Liver (tissue), 9 donors: ENCODE measurements around the gene CSPG5. TPM values are rescaled to one million over a fixed set of nuclear protein-coding genes. Genes with fewer than 3 reads are reported as not detected.
A peak's percentile ranks its signal among the peaks of the same experiment; 100 is the strongest.

Experiments
- DNase-seq: peaks from one replicate; pipeline ENCODE4 v3.0.0-alpha.2; 2017; ENCODE audit warnings: low spot score
- H3K27ac ChIP-seq, 2 donors: one replicate each; pipeline ENCODE4 v1.7.0; 2013; ENCODE audit warnings: inconsistent platforms in 2 of 2, low read length in 2 of 2, control low read depth in 1 of 2, low read depth in 1 of 2, mild to moderate bottlenecking in 1 of 2
- H3K27me3 ChIP-seq, 4 donors: one replicate each; pipeline versions ENCODE4 v1.6.1 to v1.7.0; 2013; ENCODE audit warnings: low read length in 3 of 4, inconsistent platforms in 1 of 4, mild to moderate bottlenecking in 1 of 4, moderate library complexity in 1 of 4; ENCODE audit not compliant: control insufficient read depth in 4 of 4, insufficient read depth in 4 of 4
- H3K36me3 ChIP-seq, 4 donors: one replicate each; pipeline versions ENCODE4 v1.6.1 to v1.7.0; 2013; ENCODE audit warnings: low read length in 3 of 4, mild to moderate bottlenecking in 3 of 4, low read depth in 1 of 4, moderate library complexity in 1 of 4; ENCODE audit not compliant: control insufficient read depth in 4 of 4, insufficient read depth in 3 of 4
- H3K4me1 ChIP-seq, 4 donors: one replicate each; pipeline versions ENCODE4 v1.6.1 to v1.7.0; 2013; ENCODE audit warnings: low read length in 3 of 4, mild to moderate bottlenecking in 3 of 4, moderate library complexity in 1 of 4; ENCODE audit not compliant: control insufficient read depth in 4 of 4, insufficient read depth in 4 of 4
- H3K4me3 ChIP-seq, 3 donors: one replicate each; pipeline versions ENCODE4 v1.6.1 to v1.7.0; 2013; ENCODE audit warnings: low read length in 3 of 3, control low read depth in 1 of 3, low read depth in 1 of 3, mild to moderate bottlenecking in 1 of 3
- H3K9ac ChIP-seq, 2 donors: one replicate each; pipeline ENCODE4 v1.7.0; 2013; ENCODE audit warnings: low read length in 2 of 2, mild to moderate bottlenecking in 2 of 2, moderate library complexity in 2 of 2, control low read depth in 1 of 2, low read depth in 1 of 2
- H3K9me3 ChIP-seq, 4 donors: one replicate each; pipeline versions ENCODE4 v1.6.1 to v1.7.0; 2013; ENCODE audit warnings: low read length in 3 of 4; ENCODE audit not compliant: control insufficient read depth in 4 of 4
- ATF3 ChIP-seq: IDR thresholded peaks from 2 replicates; pipeline ENCODE4 v1.6.1; 2016; ENCODE audit warnings: antibody characterized with exemption
- CTCF ChIP-seq: fragments of 150-350 bp; IDR thresholded peaks from 2 replicates; pipeline ENCODE4 v1.5.1; 2017; ENCODE audit warnings: improper control_type of control experiment, low read depth, low read length; ENCODE audit not compliant: missing input control
- EGR1 ChIP-seq, 2 donors: IDR thresholded peaks; 2 replicates each; pipeline ENCODE4 v1.6.1; 2016 to 2018; ENCODE audit warnings: antibody characterized with exemption in 2 of 2, low read depth in 2 of 2
- FOXA1 ChIP-seq: IDR thresholded peaks from 2 replicates; pipeline ENCODE4 v1.6.1; 2016; ENCODE audit warnings: antibody characterized with exemption
- FOXA2 ChIP-seq: IDR thresholded peaks from 2 replicates; pipeline ENCODE4 v1.6.1; 2016; ENCODE audit warnings: antibody characterized with exemption
- GABPA ChIP-seq, 2 donors: IDR thresholded peaks in 1 of 2; conservative IDR thresholded peaks in 1 of 2; 2 replicates each; pipeline ENCODE4 v1.6.1; 2016; ENCODE audit warnings: antibody characterized with exemption in 2 of 2, mild to moderate bottlenecking in 1 of 2, moderate library complexity in 1 of 2
- HNF4A ChIP-seq, 2 donors: conservative IDR thresholded peaks; 2 replicates each; pipeline ENCODE4 v1.6.1; 2016; ENCODE audit warnings: antibody characterized with exemption in 2 of 2, mild to moderate bottlenecking in 2 of 2
- HNF4G ChIP-seq: IDR thresholded peaks from 2 replicates; pipeline ENCODE4 v1.6.1; 2016; ENCODE audit warnings: antibody characterized with exemption
- JUND ChIP-seq, 2 donors: IDR thresholded peaks; 2 replicates each; pipeline ENCODE4 v1.6.1; 2016; ENCODE audit warnings: antibody characterized with exemption in 2 of 2
- MAX ChIP-seq: IDR thresholded peaks from 2 replicates; pipeline ENCODE4 v1.6.1; 2016; ENCODE audit warnings: antibody characterized with exemption
- NR2F2 ChIP-seq: IDR thresholded peaks from 2 replicates; pipeline ENCODE4 v1.6.1; 2016; ENCODE audit warnings: antibody characterized with exemption
- RAD21 ChIP-seq, 2 donors: IDR thresholded peaks; 2 replicates each; pipeline ENCODE4 v1.6.1; 2016; ENCODE audit warnings: antibody characterized with exemption in 2 of 2, mild to moderate bottlenecking in 2 of 2
- REST ChIP-seq: IDR thresholded peaks from 2 replicates; pipeline ENCODE4 v1.6.1; 2016; ENCODE audit warnings: antibody characterized with exemption, mild to moderate bottlenecking
- RXRA ChIP-seq, 2 donors: IDR thresholded peaks; 2 replicates each; pipeline ENCODE4 v1.6.1; 2017 to 2018; ENCODE audit warnings: antibody characterized with exemption in 2 of 2, mild to moderate bottlenecking in 1 of 2
- SP1 ChIP-seq: IDR thresholded peaks from 2 replicates; pipeline ENCODE4 v1.6.1; 2018; ENCODE audit warnings: antibody characterized with exemption, mild to moderate bottlenecking
- TAF1 ChIP-seq: conservative IDR thresholded peaks from 2 replicates; pipeline ENCODE4 v1.6.1; 2016; ENCODE audit warnings: antibody characterized with exemption, mild to moderate bottlenecking
- YY1 ChIP-seq: IDR thresholded peaks from 2 replicates; pipeline ENCODE4 v1.6.1; 2016; ENCODE audit warnings: antibody characterized with exemption, mild to moderate bottlenecking
- ZBTB33 ChIP-seq: IDR thresholded peaks from 2 replicates; pipeline ENCODE4 v1.6.1; 2016; ENCODE audit warnings: antibody characterized with exemption
- whole genome bisulfite sequencing: extraction: QIAGEN DNeasy Blood & Tissue Kit; methylation state at CpG from one replicate; pipeline ENCODE4 v1.1.7; 2013; 5-methylcytosine and 5-hydroxymethylcytosine counted together
- polyA plus RNA-seq, 2 donors: library from polyadenylated mRNA; stranded (reverse) in 1 of 2; unstranded in 1 of 2; fragments of 200-250 nt in 1 of 2; fragments of >200 nt in 1 of 2; fragmentation: Nextera tagmentation in 1 of 2; extraction: Ambion mirVana in 1 of 2; gene quantifications; one replicate each; pipeline versions ENCODE4 v1.2.1 to v1.2.3, GENCODE V29; 2013 to 2015
- total RNA-seq, 2 donors: library from RNA; depleted of rRNA; stranded (reverse); fragments of >200 nt; gene quantifications; one replicate each; pipeline ENCODE4 v1.2.3, GENCODE V29; 2014
- donor health status: healthy.
- donor health status: healthy.
- donor health status: healthy.
- donor health status: healthy.
- donor health status: healthy.

Gene CSPG5
- total and polyA plus RNA-seq, 4 donors = 0.25 to 0.42 (median 0.33) TPM; not detected in 1

GRCh38 chr3:47581835-47582234 lies 3.2 kb upstream of the CSPG5 start:
- Histone ChIP-seq H3K4me1 (peaks cover 0 to 19% (median 14%) of the 10 kb centered on the region in 4 donors), H3K27ac (no peak overlapping the region), H3K9ac (no peak overlapping the region), H3K27me3 (peaks cover 0 to 3% (median 0%) of the 10 kb centered on the region in 4 donors), H3K9me3 (no peaks in the 10 kb centered on the region), H3K4me3 (no peak overlapping the region), H3K36me3 (peaks cover 0 to 14% (median 4%) of the 10 kb centered on the region in 4 donors)
- no peak for DNase-seq
- 78% methylated on average over 4 of the region's 4 CpGs for WGBS
- TF ChIP-seq YY1 = no peak
- TF ChIP-seq CTCF = no peak

- Histone ChIP-seq H3K36me3 (peaks cover 0 to 11% (median 4%) of the 10 kb centered on the region in 4 donors), H3K9me3 (no peaks in the 10 kb centered on the region), H3K4me3 (no peak overlapping the region), H3K4me1 (peaks cover 0 to 19% (median 14%) of the 10 kb centered on the region in 4 donors), H3K27ac (no peak overlapping the region), H3K9ac (no peak overlapping the region), H3K27me3 (peaks cover 0 to 3% (median 0%) of the 10 kb centered on the region in 4 donors)
- no peak for DNase-seq
- WGBS = 31% methylated on average over 5 of the region's 5 CpGs
- TF ChIP-seq EGR1 (IDR thresholded peaks at IDR 0.05; ENCODE audit: low read depth in 2 of 2) (no peak), ATF3 (no peak), REST (no peak), ZBTB33 (no peak), NR2F2 (no peak), MAX (no peak), SP1 (peak; percentile 22), HNF4A (conservative IDR thresholded peaks at IDR 0.05) (peak; percentile 61 to 65), GABPA (IDR thresholded peaks at IDR 0.05 in 1 of 2, conservative IDR thresholded peaks at IDR 0.05 in 1 of 2) (no peak), CTCF (no peak), JUND (IDR thresholded peaks at IDR 0.05) (no peak), RXRA (IDR thresholded peaks at IDR 0.05) (peak in 1 of 2 donors; percentile 8), TAF1 (no peak), FOXA2 (no peak), RAD21 (IDR thresholded peaks at IDR 0.05) (no peak), FOXA1 (no peak), HNF4G (peak; percentile 26), YY1 (no peak)
Observed at GRCh38 chr3:47581422-47581821, 2.8 kb upstream of the CSPG5 start.
